Stimulated activated CD4-positive, alpha-beta T cell treated with anti-CD3 and anti-CD28 coated beads, Interleukin-2, amount 100 ng/mL, for 4 hours (primary cell): ENCODE results near the gene NDRG4.

Experiments used
- DNase-seq: peaks from one replicate; pipeline ENCODE4 v3.0.0-alpha.2; 2020; ENCODE audit warnings: low read depth

The NDRG4 gene

GRCh38 chr16:58509256-58510096 is 9.5 kb downstream of the NDRG4 start:
- no peak for DNase-seq

- no peak for DNase-seq
Measured at GRCh38 chr16:58510097-58510775, 10.3 kb downstream of the NDRG4 start.

GRCh38 chr16:58510776-58511628 is 11.1 kb downstream of the NDRG4 start:
- DNase-seq, result no peak

- DNase-seq, result peak; percentile 77
Measured at GRCh38 chr16:58511933-58512815, 12.2 kb downstream of the NDRG4 start.

GRCh38 chr16:58513874-58514273 is 13.9 kb downstream of the NDRG4 start:
- no peak for DNase-seq

- peak; percentile 54 for DNase-seq
Measured at GRCh38 chr16:58515125-58515870, 15.4 kb downstream of the NDRG4 start, which contains the start of gene SETD6. TSS of gene SETD6 (plus strand) at chr16:58515517. CDS start at chr16:58515538, 21 bp downstream.

- peak; percentile 21 for DNase-seq
Measured at GRCh38 chr16:58515871-58516767, 16.2 kb downstream of the NDRG4 start.

GRCh38 chr16:58516768-58517107 is 16.8 kb downstream of the NDRG4 start:
- no peak for DNase-seq

GRCh38 chr16:58518083-58518979 is 18.4 kb downstream of the NDRG4 start:
- DNase-seq, result no peak

- DNase-seq, result no peak
Measured at GRCh38 chr16:58518980-58519368, 19.0 kb downstream of the NDRG4 start.

- no peak for DNase-seq
Measured at GRCh38 chr16:58519707-58520106, 19.8 kb downstream of the NDRG4 start.

- no peak for DNase-seq
Measured at GRCh38 chr16:58530179-58530578, 30.2 kb downstream of the NDRG4 start.

- no peak for DNase-seq
Measured at GRCh38 chr16:58532414-58532813, 32.5 kb downstream of the NDRG4 start.

GRCh38 chr16:58533751-58534470 is 34.0 kb downstream of the NDRG4 start:
- DNase-seq, result no peak

- DNase-seq, result no peak
Measured at GRCh38 chr16:58535100-58535499, 35.2 kb downstream of the NDRG4 start.

- DNase-seq, result no peak
Measured at GRCh38 chr16:58536278-58536677, 36.3 kb downstream of the NDRG4 start.

GRCh38 chr16:58537124-58537906 is 37.4 kb downstream of the NDRG4 start:
- no peak for DNase-seq
